Mesendoderm (in vitro differentiated cells): ENCODE results near the gene FAM131B.
A peak's percentile ranks its signal among the peaks of the same experiment; 100 is the strongest.

Experiments
- DNase-seq: peaks from one replicate; pipeline ENCODE4 v3.0.0; 2013
- H2AK5ac ChIP-seq: 2 replicates; pipeline ENCODE4 v1.6.1; 2013; ENCODE audit warnings: low read length, inconsistent platforms
- H2BK120ac ChIP-seq: 2 replicates; pipeline ENCODE4 v1.6.1; 2013; ENCODE audit warnings: low read depth, mild to moderate bottlenecking, low read length, moderate library complexity, mixed read lengths
- H2BK15ac ChIP-seq: replicated peaks from 2 replicates; pipeline ENCODE4 v1.6.1; 2013; ENCODE audit warnings: low read depth, mild to moderate bottlenecking, moderate library complexity
- H2BK5ac ChIP-seq: 2 replicates; pipeline ENCODE4 v1.6.1; 2013; ENCODE audit warnings: low read length, inconsistent platforms
- H3K18ac ChIP-seq: 2 replicates; pipeline ENCODE4 v1.6.1; 2013; ENCODE audit warnings: mild to moderate bottlenecking, low read length, mixed read lengths
- H3K23ac ChIP-seq: one replicate; pipeline ENCODE4 v1.6.1; 2013; ENCODE audit warnings: low read length
- H3K27ac ChIP-seq: 2 replicates; pipeline ENCODE4 v1.5.1; 2013; ENCODE audit warnings: low read depth, mild to moderate bottlenecking, inconsistent platforms, low read length, moderate library complexity
- H3K27me3 ChIP-seq: 2 replicates; pipeline ENCODE4 v1.6.1; 2013; ENCODE audit warnings: low read length, control low read depth, mild to moderate bottlenecking, inconsistent platforms; ENCODE audit not compliant: insufficient read depth, poor library complexity
- H3K36me3 ChIP-seq: 2 replicates; pipeline ENCODE4 v1.6.1; 2013; ENCODE audit warnings: low read length, inconsistent platforms; ENCODE audit not compliant: control insufficient read depth, insufficient read depth
- H3K4ac ChIP-seq: one replicate; pipeline ENCODE4 v1.6.1; 2013; ENCODE audit warnings: low read depth, mild to moderate bottlenecking, low read length, moderate library complexity
- H3K4me1 ChIP-seq: 2 replicates; pipeline ENCODE4 v1.6.1; 2013; ENCODE audit warnings: low read depth, low read length, inconsistent platforms; ENCODE audit not compliant: control insufficient read depth
- H3K4me2 ChIP-seq: 2 replicates; pipeline ENCODE4 v1.6.1; 2013; ENCODE audit warnings: low read length
- H3K4me3 ChIP-seq: 2 replicates; pipeline ENCODE4 v1.5.1; 2013; ENCODE audit warnings: mild to moderate bottlenecking, low read length
- H3K56ac ChIP-seq: one replicate; pipeline ENCODE4 v1.6.1; 2013; ENCODE audit warnings: low read length
- H3K79me1 ChIP-seq: 2 replicates; pipeline ENCODE4 v1.6.1; 2013; ENCODE audit warnings: low read length, inconsistent platforms
- H3K79me2 ChIP-seq: 2 replicates; pipeline ENCODE4 v1.6.1; 2013; ENCODE audit warnings: mild to moderate bottlenecking, low read length; ENCODE audit not compliant: control insufficient read depth, insufficient read depth
- H3K9ac ChIP-seq: 2 replicates; pipeline ENCODE4 v1.6.1; 2013; ENCODE audit warnings: low read length, inconsistent platforms
- H4K5ac ChIP-seq: one replicate; pipeline ENCODE4 v1.6.1; 2013; ENCODE audit warnings: low read length
- H4K8ac ChIP-seq: one replicate; pipeline ENCODE4 v1.6.1; 2013; ENCODE audit warnings: low read depth, mild to moderate bottlenecking, control low read depth, low read length, moderate library complexity
- WGBS: extraction: QIAGEN DNeasy Blood & Tissue Kit; methylation state at CpG from one replicate; pipeline ENCODE4 v1.1.7; 2013; ENCODE audit warnings: low lambda C conversion rate, missing lambda C conversion rate; ENCODE audit not compliant: insufficient coverage; ENCODE audit errors: extremely low coverage; 5-methylcytosine and 5-hydroxymethylcytosine counted together

The FAM131B gene

DNA sequence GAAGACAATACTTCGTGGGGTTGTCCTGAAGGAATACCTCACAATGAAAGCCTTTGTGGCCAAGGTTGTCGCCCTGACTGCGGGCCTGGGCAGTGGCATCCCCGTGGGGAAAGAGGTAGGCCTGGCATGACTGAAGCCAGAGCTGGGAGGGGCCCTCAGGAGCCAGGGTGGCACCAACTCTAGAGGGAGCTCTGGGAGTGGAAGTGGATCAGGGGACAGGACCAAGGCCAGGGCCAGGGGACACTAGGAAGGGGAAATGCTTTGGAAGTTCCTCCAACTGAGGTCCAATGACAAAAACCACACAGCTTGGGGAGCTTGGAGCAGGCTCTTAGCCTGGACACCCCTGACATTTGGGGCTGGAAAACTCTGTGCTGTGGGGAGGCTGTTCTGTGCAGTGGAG, 40.8 kb downstream of the FAM131B start:
- DNase-seq: peak; percentile 49
- H2BK15ac ChIP-seq: no peak overlapping the region
- WGBS: no CpG with 5 or more reads among the region's 4 CpGs

DNA sequence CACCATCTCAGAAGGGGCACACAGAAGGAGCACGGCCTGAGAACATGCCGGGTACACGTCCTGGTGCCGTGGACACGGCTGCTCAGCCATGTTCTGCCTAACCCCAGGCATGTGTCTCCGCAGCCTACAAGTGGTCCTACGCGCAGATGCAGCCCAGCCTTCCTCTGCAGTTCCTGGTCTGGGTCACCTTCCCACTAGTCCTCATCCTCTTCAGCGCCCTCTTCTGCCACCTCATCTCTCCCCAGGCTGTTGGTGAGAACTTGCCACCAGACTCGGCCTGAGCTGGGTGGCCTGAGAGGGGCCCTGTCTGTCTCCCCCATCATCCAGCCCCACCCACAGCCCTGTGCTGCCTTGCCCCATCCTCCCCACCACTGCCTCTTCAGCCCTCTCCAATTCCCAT, 41.3 kb downstream of the FAM131B start:
- no peak overlapping the region for H2AK5ac ChIP-seq
- no peak overlapping the region for H2BK15ac ChIP-seq
- H3K9ac ChIP-seq: no peak overlapping the region
- H3K27me3 ChIP-seq: no peaks in the 10 kb centered on the region
- H3K4ac ChIP-seq: no peak overlapping the region
- H3K23ac ChIP-seq: no peak overlapping the region
- H3K27ac ChIP-seq: no peak overlapping the region
- H3K4me2 ChIP-seq: no peak overlapping the region
- no peak overlapping the region for H3K4me3 ChIP-seq
- no peak for DNase-seq
- no peak overlapping the region for H4K8ac ChIP-seq
- no peaks in the 10 kb centered on the region for H3K79me2 ChIP-seq
- no peaks in the 10 kb centered on the region for H3K79me1 ChIP-seq
- no peak overlapping the region for H2BK120ac ChIP-seq
- H2BK5ac ChIP-seq: no peak overlapping the region
- H3K18ac ChIP-seq: no peak overlapping the region
- H4K5ac ChIP-seq: no peak overlapping the region
- H3K4me1 ChIP-seq: no peaks in the 10 kb centered on the region
- no CpG with 5 or more reads among the region's 10 CpGs for WGBS
- H3K56ac ChIP-seq: no peak overlapping the region
- H3K36me3 ChIP-seq: no peaks in the 10 kb centered on the region

More for the DNA sequence above, 40.8 kb downstream of the FAM131B start:
- no peak overlapping the region for H3K4me2 ChIP-seq
- H2AK5ac ChIP-seq: no peak overlapping the region
- H3K4ac ChIP-seq: no peak overlapping the region
- H3K79me1 ChIP-seq: no peaks in the 10 kb centered on the region
- no peak overlapping the region for H3K4me3 ChIP-seq
- H3K27me3 ChIP-seq: no peaks in the 10 kb centered on the region
- H3K27ac ChIP-seq: no peak overlapping the region
- no peak overlapping the region for H2BK120ac ChIP-seq
- H3K4me1 ChIP-seq: no peaks in the 10 kb centered on the region
- H4K5ac ChIP-seq: no peak overlapping the region
- no peaks in the 10 kb centered on the region for H3K79me2 ChIP-seq
- H3K9ac ChIP-seq: no peak overlapping the region
- H3K23ac ChIP-seq: no peak overlapping the region
- H3K18ac ChIP-seq: no peak overlapping the region
- H3K36me3 ChIP-seq: no peaks in the 10 kb centered on the region
- H2BK5ac ChIP-seq: no peak overlapping the region
- no peak overlapping the region for H3K56ac ChIP-seq
- no peak overlapping the region for H4K8ac ChIP-seq

DNA sequence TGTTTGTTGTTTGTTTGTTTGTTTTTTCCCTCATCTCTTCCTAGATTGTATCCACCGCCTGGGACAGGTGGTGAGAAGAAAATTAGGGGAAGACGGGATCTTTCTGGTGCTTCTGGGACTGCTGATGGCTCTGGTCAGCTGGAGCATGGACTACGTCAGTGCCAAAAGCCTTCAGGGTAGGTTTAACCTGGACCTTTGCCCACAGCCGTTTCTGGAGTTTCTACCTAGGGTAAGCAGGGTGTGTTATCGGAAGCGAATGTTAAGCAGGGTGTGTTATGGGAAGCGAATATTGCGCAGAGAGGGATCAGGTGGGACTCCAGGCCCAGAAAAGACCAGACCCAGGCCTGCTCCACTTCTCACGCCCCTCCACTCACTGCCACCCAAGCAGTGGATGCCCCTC, 41.9 kb downstream of the FAM131B start:
- Histone ChIP-seq H3K56ac (no peak overlapping the region), H2BK120ac (no peak overlapping the region), H3K79me2 (no peaks in the 10 kb centered on the region), H3K23ac (no peak overlapping the region), H3K9ac (no peak overlapping the region), H3K27me3 (no peaks in the 10 kb centered on the region), H3K4me1 (no peaks in the 10 kb centered on the region), H4K8ac (no peak overlapping the region), H3K36me3 (no peaks in the 10 kb centered on the region), H3K27ac (no peak overlapping the region), H2BK15ac (no peak overlapping the region), H4K5ac (no peak overlapping the region), H3K79me1 (no peaks in the 10 kb centered on the region), H2AK5ac (no peak overlapping the region), H3K4me3 (no peak overlapping the region), H3K4ac (no peak overlapping the region), H3K4me2 (no peak overlapping the region), H2BK5ac (no peak overlapping the region), H3K18ac (no peak overlapping the region)
- no CpG with 5 or more reads among the region's 9 CpGs for WGBS
- no peak for DNase-seq

DNA sequence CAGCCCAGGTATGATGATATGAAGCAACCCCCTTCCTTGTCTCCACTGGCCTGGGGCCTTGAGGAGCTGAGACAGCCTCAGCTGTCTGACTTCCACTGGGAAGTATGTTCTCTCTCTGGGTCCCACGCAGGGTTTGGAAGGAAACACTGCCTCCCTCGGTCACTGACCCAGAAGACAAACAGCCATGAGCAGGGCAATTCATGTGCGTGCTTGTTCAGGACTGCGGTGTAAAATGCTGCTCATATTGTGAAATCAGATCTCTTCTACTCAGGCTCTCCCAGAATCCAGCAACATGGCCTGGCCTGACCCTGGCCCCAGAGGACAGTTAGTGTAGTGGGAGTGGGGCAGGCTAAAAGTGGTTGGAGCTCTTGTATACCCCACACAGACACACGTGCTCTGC, 43.9 kb downstream of the FAM131B start:
- Histone ChIP-seq H3K23ac (no peak overlapping the region), H3K56ac (peak overlapping the region; percentile 7), H3K18ac (no peak overlapping the region), H3K9ac (no peak overlapping the region), H4K5ac (no peak overlapping the region), H3K4me1 (no peaks in the 10 kb centered on the region), H3K27me3 (no peaks in the 10 kb centered on the region), H2AK5ac (no peak overlapping the region), H3K79me1 (no peaks in the 10 kb centered on the region), H3K4me2 (no peak overlapping the region), H2BK15ac (no peak overlapping the region), H3K4me3 (no peak overlapping the region), H2BK5ac (no peak overlapping the region), H3K27ac (no peak overlapping the region), H3K79me2 (no peaks in the 10 kb centered on the region), H4K8ac (no peak overlapping the region), H3K36me3 (no peaks in the 10 kb centered on the region), H3K4ac (no peak overlapping the region), H2BK120ac (no peak overlapping the region)
- no peak for DNase-seq
- no CpG with 5 or more reads among the region's 5 CpGs for WGBS

DNA sequence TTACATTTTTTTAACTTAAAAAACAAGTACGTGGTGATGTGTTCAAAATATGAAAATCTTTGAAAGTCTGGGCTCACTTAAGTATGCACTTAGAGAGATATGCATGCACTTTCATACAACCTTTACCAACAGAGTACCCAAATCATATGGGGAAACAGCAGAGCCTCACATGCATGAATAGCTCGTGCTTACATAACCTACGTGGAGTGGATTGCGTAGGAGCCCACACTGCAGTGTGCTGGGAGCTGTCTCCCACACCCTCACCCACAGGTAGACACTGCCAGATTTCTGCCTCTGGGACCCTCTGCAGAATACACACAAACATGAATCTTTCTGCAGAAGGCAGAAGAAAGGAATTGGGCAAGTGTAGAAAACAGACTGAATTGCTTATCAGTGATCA, 46.0 kb downstream of the FAM131B start:
- DNase-seq: no peak
- Histone ChIP-seq H3K36me3 (no peaks in the 10 kb centered on the region), H2BK120ac (no peak overlapping the region), H4K8ac (no peak overlapping the region), H3K4me3 (no peak overlapping the region), H3K79me2 (no peaks in the 10 kb centered on the region), H3K18ac (no peak overlapping the region), H3K4ac (no peak overlapping the region), H3K4me2 (no peak overlapping the region), H3K27me3 (no peaks in the 10 kb centered on the region), H3K23ac (no peak overlapping the region), H3K56ac (no peak overlapping the region), H3K4me1 (no peaks in the 10 kb centered on the region), H4K5ac (no peak overlapping the region), H3K79me1 (no peaks in the 10 kb centered on the region), H2BK15ac (no peak overlapping the region), H3K9ac (no peak overlapping the region), H2BK5ac (no peak overlapping the region), H3K27ac (no peak overlapping the region), H2AK5ac (no peak overlapping the region)
- WGBS: no CpG with 5 or more reads among the region's 4 CpGs

DNA sequence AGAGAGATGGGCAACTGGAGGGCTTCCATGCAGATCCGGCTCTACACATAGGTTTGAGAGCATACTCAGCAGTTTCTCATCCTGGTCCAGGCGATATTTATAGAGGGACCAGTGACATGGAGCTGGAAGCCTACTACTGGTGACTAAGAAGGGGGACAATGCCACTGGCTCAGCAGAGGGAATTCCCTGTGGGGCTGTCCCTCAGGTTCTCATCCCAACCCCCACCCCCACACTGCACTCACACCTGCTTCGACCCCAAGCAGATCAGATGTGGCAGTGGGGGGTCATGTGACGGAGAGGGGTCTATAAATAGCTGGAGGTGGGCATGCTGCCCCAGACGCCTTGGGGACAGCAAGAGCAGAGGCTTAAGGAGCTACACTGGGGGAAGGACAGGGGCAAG, 46.7 kb downstream of the FAM131B start, which contains the start of gene CLCN1:
Gene CLCN1 (plus strand): TSS at position 336 of the 400 bp plus-strand sequence. CDS start 102 bp downstream, outside the sequence.
- no peak within 1 kb of the TSS for H2BK5ac ChIP-seq
- H3K18ac ChIP-seq: no peak within 1 kb of the TSS
- H3K79me1 ChIP-seq: no peaks in the 10 kb centered on the region
- H3K23ac ChIP-seq: no peak within 1 kb of the TSS
- WGBS: no CpG with 5 or more reads among the region's 5 CpGs
- H3K56ac ChIP-seq: no peak within 1 kb of the TSS
- no peak within 1 kb of the TSS for H2BK15ac ChIP-seq
- H3K27me3 ChIP-seq: no peaks in the 10 kb centered on the region
- no peak within 1 kb of the TSS for H3K9ac ChIP-seq
- H3K4me1 ChIP-seq: no peaks in the 10 kb centered on the region
- H4K8ac ChIP-seq: no peak within 1 kb of the TSS
- no peak within 1 kb of the TSS for H3K4me3 ChIP-seq
- H2BK120ac ChIP-seq: no peak within 1 kb of the TSS
- no peak within 1 kb of the TSS for H3K27ac ChIP-seq
- no peak within 1 kb of the TSS for H4K5ac ChIP-seq
- no peak within 1 kb of the TSS for H3K4me2 ChIP-seq
- H2AK5ac ChIP-seq: no peak within 1 kb of the TSS
- DNase-seq: no peak
- H3K4ac ChIP-seq: no peak within 1 kb of the TSS
- no peaks in the 10 kb centered on the region for H3K79me2 ChIP-seq
- no peaks in the 10 kb centered on the region for H3K36me3 ChIP-seq
